ENCODE data around the gene PLEKHF1.

DNA sequence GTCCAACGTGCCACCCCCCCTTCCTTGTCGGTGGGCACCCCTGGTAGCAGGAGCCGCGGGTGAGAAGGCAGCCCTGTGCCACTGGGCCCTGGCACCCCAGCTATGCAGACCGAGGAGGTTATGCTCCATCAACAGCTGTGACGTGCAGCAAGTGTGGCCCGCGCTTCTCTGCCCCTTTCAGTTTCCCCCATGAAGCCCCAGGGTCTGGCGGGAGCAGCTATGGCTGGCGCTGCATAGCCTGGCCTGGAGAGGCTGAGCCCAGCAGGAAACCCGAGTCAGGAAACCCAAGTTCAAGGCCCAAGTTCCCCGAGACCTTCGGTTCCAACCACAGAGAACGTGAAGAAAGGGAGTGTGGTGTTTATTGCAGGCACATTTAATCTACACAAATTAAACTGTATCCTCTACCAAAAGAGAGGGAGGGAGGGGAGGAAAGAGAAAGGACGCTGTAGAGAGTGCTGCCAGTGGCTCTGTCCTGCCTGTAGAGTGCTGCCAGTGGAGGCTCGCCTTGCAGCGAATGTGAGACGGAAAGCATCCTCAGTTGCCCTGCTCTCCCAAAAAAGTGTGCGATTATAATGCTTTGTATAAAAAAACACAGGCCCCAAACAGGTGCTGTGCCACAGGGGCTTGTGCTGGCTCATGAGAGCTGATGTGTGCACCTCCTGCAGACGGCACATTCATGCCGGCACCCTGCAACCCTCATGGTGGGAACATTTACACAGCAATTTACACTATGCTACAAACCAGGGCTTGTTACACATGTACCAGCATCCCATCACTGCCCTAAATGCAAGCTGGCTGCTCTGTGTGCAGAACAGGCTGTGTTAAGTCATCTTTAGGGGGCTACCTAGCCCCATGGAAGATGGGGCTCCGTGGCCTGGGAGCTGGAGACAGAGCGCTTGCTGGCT is 42.8 kb upstream of the PLEKHF1 start:
- TF ChIP-seq CTCF (IDR thresholded peaks at IDR 0.05): no peak
- no peak for TF ChIP-seq POLR2A (IDR thresholded peaks at IDR 0.05)
- no peak for TF ChIP-seq EP300 (IDR thresholded peaks at IDR 0.05)
- TF ChIP-seq POLR2AphosphoS5 (IDR thresholded peaks at IDR 0.05): no peak

All from gastroesophageal sphincter (tissue), 3 donors.